Measurements from ENCODE around the gene FAM53A.
"Not testable (repeated sequence)": the region's sequence is repeated elsewhere in the genome, so short reads cannot be mapped to it uniquely, and the experiment has no call there.

Gene FAM53A

DNA sequence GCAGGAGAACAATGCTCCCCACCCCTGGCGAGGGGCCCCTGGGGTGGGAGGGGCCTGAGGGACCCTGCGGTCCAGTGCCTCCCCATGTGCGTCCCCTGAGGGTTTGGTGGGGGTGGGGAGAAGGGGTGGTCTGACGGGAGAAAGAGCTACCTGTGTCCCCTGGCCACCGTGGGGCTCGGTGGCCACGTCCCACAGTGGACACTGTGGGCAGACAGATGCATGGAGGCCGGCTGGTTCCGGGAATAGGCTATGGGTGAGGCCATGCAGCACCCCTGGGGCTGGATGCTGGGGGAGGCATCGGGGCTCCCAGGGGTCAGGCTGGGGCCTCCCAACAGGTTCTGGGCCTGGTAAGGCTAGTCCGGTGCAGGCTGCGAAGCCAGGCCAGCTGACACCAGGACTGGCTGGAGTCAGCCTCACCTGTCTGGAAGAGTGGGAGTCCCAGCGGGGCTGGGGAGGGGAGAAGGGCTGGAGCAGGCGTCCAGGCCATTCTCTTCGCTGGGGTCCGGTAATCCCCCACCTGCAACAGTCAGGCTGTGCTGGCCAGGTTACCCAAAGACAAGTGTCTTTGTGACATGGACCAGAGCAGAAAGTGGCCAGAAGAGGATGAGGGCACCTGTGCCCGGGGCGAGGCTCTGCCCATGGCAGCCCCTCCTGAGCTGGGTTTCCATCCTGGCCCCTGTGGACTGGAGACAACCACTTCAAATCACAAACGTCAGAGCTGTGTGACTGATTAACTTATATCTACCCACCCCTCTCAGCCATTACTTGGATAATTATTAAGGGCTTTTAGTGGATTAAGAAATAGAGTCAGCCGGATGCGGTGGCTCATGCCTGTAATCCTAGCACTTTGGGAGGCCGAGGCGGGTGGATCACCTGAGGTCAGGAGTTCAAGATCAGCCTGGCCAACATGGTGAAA is 1.4 kb upstream of the FAM53A start:
- no peak for DNase-seq (ENCODE audit: low read depth in 2 of 2)

DNA sequence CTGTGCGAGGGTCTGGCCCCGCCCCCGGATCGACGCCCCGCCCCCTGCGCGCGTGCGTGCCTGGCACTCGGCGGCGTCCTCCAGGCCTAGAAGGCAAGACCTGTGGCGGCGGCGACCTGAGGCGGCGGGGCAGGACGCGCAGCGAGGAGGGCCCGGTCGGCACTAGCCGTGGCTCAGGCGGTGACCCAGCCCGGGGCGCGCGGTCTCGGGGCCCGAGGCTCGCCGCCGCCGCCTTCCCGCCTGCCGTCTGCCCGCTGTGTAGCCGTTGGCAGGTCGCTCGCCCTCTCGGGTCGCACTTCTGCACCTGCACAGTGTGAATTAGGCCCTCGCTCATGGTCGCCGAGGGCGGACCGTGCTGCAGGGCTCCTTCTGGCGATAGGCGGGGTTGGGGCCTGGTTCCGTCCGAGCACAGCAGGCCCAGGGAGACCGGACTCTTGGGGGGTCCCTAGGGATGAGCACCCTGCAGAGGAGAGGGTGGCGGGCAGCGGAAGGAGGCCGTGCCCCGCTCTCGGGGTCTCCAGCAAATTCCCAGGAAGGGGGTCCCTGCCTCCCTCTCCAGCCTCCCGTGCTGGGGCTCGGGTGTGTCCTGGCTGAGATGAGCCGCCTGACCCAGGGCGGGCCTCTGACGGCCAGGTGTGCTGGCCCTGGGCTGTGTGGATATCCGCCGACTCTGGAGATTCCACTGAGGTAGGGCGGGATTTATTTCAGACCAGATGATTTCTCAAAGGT is 557 bp upstream of the FAM53A start:
- peak in 1 of 2 donors; percentile 97 for DNase-seq (ENCODE audit: low read depth in 2 of 2)

DNA sequence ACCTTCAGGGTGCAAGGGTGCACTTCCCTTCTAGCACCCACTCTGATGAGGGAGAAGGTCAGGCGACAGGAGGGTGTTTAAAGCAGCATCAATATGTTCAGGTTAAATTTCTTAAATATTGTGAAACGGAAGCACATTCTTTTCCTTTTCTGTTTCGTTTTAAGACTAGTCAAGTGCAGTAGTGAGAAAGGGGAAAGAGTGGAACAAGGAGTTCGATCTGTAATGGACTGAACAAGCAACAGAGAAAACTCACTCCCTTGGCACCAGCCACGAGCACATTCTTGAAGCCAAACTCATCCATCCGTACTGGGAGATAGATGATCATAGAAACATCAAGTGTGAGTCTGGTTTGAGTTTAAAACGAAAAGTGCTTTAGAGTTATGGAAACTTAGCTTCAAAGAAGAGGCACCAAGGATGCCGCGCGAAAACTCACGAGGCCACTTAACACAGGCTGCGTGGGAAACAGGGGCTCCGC is 815 bp downstream of the FAM53A start:
- no peak for DNase-seq (ENCODE audit: low read depth in 2 of 2)

- DNase-seq (ENCODE audit: low read depth in 2 of 2) = no peak
These were observed 1.3 kb downstream of the FAM53A start for GRCh38 chr4:1682860-1683259.

DNA sequence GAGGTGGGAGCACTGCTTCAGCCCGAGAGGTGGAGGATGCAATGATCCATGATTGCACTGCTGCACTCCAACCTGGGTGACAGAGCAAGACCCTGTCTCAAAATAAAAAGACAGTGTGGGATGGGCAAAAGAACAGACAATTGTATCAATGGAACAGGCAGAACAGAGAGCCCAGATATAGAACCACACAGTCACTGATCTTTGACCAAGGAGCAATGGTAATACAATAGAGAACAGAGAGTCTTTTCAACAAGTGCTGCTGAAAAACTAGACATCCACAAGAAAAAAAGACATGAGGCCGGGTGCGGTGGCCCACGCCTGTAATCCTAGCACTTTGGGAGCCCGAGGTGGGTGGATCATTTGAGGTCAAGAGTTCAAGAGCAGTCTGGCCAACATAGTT is 5.9 kb downstream of the FAM53A start:
- DNase-seq (ENCODE audit: low read depth in 2 of 2) = no peak

GRCh38 chr4:1676605-1677525 is 7.2 kb downstream of the FAM53A start:
- DNase-seq (ENCODE audit: low read depth in 2 of 2) = no peak

DNA sequence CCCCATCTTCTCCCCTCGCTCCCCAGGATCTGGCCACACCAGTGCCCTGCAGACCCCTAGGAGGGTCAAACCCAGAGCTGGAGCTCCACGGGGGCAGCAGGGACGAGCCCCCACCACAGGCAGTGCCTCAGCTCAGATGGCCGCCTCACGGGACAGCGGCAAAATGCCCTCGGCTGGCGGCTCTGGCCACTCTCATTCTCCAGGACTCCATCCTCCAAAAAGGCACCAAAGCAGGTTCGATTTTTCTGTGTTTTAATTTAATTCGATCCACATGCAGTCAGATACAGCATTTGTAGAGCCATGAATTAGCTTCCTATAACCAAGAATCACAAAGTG is 8.3 kb downstream of the FAM53A start:
- DNase-seq (ENCODE audit: low read depth in 2 of 2) = no peak

DNA sequence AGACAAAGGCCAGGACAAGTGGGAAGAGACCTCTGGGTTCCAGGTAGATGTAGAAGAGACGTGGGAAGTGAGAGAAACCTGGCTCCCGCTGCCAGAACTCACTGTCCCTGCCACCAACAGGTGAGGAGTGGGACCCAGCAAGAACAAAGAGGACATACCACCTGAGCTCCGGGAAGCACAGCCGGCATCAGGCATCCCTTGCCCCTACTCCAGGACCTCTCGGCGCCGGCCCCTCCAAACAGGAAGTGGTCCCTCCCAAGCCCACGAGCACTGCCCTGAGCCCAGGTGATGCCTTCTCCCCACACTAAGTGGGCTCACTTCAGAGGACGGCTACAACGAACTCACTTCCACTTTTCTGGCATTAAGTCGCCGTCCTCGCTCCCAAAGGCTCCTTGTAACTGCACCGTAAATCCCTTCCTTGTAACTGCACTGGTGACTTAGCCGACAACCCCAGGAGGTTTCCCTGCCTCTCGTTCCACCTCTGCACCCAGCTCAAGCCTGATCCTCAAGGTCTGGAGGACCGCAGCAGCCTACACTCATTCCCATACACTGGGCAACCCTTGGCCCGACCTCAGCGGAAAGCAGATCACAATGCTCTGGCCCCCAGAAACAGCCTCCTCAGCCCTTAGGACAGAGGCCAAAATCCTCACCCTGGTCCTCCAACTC is 8.8 kb downstream of the FAM53A start:
- no peak for DNase-seq (ENCODE audit: low read depth in 2 of 2)

- no peak for DNase-seq (ENCODE audit: low read depth in 2 of 2)
These were observed 9.4 kb downstream of the FAM53A start for GRCh38 chr4:1674682-1675081.

DNA sequence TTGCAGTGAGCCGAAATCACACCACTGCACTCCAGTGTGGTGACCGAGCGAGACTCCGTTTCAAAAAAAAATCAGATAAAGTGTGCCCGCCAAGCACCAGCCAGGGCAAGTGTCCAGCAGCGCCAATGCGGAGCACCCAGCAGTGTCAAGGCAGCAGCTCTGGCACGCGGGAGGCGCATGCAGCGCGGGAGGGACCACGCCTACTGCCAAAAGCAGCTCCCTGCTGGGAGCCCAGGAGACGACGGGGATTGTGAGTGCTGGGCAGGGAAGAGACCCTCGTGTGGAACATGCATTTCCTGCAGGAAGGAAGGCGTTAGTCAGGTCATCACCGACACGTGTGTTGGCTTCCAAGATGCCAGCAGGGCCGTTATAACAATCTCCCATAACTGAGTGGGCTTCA is 10.4 kb downstream of the FAM53A start:
- DNase-seq (ENCODE audit: low read depth in 2 of 2) = no peak

- DNase-seq (ENCODE audit: low read depth in 2 of 2) = not testable (repeated sequence)
These were observed 13.1 kb downstream of the FAM53A start for GRCh38 chr4:1671011-1671410.

DNA sequence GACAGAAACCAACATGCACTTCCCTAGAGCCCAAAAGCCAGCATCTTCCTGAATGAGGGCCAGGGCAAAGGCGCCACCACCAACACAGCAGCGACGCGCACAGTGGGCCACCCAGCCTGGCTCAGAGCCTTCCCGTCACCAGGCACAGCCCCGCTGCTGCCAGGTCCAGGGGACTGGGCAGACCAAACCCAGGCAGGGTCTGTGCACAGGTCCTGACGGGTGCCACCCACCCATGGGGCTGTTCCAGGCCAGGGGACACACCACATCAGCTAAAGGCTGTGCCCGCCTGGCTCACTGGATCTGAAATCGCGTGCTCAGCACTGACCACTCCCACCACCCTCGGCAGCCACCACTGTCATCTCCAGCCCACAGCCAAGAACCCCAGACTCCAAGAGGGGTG is 13.8 kb downstream of the FAM53A start:
- DNase-seq (ENCODE audit: low read depth in 2 of 2) = no peak

GRCh38 chr4:1669850-1670249 is 14.3 kb downstream of the FAM53A start:
- no peak for DNase-seq (ENCODE audit: low read depth in 2 of 2)

DNA sequence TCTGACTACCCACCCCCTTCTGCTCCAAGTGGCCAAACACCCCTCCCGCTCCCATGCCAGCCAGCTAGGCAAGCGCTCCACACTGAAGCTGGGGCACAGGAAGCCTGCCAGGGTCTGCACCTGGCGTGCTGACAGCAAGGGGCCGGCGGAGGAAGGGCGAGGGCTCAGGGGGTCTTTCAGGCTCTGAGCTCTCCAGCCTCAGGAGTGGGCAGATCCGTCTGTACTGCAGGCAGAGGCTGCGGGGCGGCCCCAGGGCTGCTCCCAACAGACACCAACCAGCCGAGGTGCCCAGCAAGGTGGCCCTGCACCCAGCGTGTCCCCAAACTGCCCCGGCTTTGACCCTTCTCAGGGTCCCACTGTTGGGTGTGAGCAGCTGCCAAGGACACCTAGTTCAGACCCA is 14.8 kb downstream of the FAM53A start:
- no peak for DNase-seq (ENCODE audit: low read depth in 2 of 2)

DNA sequence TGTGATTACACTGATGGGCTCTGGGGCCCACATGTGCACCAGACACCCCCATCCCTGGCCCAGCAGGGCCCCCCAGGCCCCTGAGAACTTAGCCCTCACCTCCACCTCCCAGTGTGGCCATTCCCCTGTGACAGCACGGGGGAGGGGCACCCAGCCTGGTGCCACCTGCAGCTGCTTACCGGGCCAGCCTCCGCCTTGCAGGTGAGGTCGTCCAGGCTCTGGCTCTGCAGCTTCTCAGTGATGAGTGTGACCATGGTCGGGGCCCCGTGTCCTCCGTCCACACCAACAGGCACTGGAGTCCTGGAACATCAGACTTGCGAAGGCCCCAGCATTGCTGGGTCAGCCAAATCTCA is 15.6 kb downstream of the FAM53A start:
- no peak for DNase-seq (ENCODE audit: low read depth in 2 of 2)

DNA sequence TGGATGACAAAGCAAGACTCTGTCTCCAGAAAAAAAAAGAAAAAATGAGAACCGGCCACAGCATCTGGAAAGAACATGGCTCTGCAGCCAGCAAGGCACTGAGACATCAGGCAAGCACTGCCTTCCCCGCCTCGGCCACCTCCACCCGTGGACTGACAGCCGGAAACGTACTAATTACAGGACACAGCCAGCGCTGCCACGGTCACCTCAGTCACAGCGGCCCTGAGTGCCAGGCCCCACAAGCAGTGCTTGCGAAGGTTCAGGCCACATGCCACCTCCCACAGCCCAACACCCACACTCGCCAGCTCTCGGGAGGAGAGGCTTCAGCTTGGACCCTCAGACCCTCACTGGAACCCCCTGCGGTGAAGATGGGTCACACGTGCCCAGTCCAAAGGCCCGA is 16.8 kb downstream of the FAM53A start:
- no peak for DNase-seq (ENCODE audit: low read depth in 2 of 2)

DNA sequence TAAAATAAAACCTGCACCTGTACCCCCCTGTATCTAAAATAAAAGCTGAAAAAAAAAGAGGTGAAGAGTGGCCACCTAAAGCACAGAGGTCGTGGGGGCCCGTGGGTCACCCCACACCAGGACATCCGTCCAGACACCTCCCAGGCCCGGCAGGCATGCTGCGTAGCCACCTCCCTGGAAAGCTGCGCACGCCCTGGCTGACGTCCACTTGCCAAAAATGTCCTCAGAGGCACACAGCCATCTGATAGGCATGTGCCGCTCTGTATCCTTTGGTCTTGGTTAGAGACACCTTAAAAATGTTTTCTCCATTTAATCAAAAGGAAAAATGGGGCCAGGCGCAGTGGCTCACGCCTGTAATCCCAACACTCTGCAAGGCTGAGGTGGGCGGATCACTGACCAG is 17.7 kb downstream of the FAM53A start:
- DNase-seq (ENCODE audit: low read depth in 2 of 2) = no peak

DNA sequence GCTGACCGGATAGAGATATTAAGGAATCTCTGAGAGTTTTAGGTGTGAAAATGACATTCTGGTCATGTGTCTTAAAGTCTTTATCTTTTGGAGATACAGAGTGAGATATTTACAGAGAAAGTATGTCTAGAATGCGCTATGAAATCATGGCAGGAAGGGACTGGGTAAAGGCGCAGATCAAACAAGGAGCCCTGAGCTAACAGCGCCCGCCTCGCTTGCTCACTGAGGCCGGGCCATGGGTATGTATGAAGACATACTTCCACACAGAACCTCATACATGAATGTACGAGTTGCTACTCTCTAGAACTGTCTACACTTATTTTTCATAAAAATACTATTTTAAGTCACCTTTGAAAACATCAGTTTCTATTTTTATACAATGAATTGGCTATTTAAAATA is 20.0 kb downstream of the FAM53A start:
- no peak for DNase-seq (ENCODE audit: low read depth in 2 of 2)

GRCh38 chr4:1663549-1663948 is 20.6 kb downstream of the FAM53A start:
- no peak for DNase-seq (ENCODE audit: low read depth in 2 of 2)

- DNase-seq (ENCODE audit: low read depth in 2 of 2) = no peak
These were observed 22.4 kb downstream of the FAM53A start for GRCh38 chr4:1661695-1662094.

- DNase-seq (ENCODE audit: low read depth in 2 of 2) = no peak
These were observed 23.0 kb downstream of the FAM53A start for GRCh38 chr4:1660948-1661677.

Measured in stimulated activated CD4-positive, alpha-beta T cell treated with anti-CD3 and anti-CD28 coated beads, Interleukin-1b, Interleukin-23, amount 100 ng/mL, for 1 hour (primary cell).